Endothelial cell of hepatic sinusoid (primary cell): Measurements from ENCODE around the gene DHRS7B.
"Not testable (repeated sequence)": the region's sequence is repeated elsewhere in the genome, so short reads cannot be mapped to it uniquely, and the experiment has no call there.

ENCODE experiments used
- in situ Hi-C: cut with HindIII; loops from 2 replicates; pipeline ENCODE4 v1.10.0; 2017; ENCODE audit warnings: low sequenced_read_pairs

DHRS7B gene

DNA sequence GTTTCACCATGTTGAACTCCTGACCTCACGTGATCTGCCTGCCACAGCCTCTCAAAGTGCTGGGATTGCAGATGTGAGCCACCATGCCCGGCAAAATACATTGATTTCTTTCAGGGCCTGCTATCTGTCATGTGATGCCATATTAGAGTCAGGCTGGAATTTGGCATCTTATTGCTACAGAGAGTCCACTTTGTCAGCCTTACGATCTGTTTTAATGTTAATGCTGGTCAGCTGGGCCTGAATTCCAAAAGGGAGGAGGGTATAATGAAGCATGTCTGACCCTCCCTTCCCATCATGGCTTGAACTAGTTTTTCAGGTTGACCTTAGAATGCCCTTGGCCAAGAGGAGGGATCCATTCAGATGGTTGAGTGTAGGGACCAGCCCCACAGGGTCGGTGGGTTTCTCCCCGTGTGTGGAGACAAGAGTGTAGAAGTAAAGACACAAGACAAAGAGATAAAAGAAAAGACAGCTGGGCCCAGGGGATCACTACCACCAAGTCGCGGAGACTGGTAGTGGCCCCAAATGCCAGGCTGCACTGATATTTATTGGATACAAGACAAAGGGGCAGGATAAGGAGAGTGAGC lies 19.6 kb upstream of the DHRS7B start:
- in situ Hi-C loops = not testable (repeated sequence)

DNA sequence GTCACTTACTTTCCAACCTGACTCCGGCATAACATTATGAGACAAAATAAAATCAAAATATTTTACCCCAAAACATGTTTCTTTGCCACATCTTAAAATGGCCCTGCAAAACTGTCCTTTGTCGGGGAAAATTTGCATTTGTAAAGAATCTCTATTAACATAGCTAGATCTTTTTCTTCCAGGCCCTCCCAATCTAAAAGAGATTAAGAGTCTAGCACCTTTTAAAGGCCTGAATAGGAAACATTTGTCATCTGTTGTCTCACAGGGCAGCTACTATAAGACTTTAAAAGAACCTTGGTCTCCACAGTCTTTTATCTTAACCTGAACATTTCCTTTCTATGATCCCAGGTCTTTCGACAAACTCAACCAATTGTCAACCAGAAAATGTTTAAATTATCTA lies 18.1 kb upstream of the DHRS7B start:
- in situ Hi-C loops = no loop called here

DNA sequence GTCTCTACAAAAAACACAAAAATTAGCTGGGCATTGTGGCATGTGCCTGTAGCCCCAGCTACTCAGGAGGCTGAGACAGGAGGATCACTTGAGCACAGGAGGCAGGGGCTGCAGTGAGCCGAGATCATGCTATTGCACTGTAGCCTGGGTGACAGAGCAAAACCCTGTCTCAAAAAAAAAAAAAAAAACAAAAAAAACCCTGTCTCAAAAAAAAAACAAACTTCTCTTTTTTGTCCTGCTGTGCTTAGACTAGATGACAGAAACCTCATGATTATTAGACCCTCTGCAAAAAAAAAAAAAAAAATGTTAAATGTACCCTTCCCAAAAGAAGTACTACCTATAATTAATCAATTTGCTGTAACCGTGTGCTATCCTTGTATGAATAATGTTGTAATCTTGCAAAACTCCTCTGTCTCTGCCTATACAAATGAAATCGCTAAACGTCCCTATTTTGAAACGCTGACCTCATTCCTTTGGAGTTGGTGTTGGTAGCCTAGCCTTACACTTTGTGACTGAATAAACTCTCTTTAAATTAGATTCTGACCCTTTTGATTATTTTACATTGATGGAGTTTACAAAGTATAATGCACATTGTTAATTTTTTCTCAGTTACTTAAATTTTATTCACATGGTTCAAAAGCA lies 13.6 kb upstream of the DHRS7B start:
- in situ Hi-C loops = no loop called here

DNA sequence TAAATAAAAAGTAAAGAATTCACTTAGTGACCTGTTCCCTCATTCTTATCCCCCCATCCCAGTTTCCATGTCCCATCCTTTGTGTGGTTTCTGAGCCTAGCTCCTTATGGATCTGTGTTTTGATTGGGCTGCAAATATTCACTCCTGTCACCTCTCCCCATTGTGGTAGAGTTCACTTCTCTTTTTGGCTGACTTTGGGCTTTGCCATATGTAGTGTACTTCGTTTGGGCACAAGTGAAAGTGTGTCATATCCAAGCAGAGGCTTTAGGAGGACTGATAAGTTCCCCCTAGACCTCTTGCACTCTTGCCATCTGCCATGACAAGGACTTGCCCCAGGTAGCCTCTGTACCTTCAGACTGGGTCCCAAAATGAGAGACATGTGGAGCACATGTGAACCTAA lies 13.0 kb upstream of the DHRS7B start:
- in situ Hi-C loops = no loop called here

DNA sequence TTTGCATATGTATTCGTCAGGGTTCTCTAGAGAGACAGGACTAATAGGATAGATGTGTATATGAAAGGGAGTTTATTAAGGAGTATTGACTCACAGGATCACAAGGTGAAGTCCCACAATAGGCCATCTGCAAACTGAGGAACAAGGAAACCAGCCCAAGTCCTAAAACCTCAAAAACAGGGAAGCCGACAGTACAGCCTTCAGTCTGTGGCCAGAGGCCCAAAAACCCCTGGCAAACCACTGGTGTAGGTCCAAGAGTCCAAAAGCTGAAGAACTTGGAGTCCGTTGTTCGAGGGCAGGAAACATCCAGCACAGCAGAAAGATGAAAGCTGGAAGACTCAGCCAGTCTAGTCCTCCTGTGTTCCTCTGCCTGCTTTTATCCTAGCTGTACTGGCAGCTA lies 12.0 kb upstream of the DHRS7B start:
- in situ Hi-C loops = not testable (repeated sequence)

DNA sequence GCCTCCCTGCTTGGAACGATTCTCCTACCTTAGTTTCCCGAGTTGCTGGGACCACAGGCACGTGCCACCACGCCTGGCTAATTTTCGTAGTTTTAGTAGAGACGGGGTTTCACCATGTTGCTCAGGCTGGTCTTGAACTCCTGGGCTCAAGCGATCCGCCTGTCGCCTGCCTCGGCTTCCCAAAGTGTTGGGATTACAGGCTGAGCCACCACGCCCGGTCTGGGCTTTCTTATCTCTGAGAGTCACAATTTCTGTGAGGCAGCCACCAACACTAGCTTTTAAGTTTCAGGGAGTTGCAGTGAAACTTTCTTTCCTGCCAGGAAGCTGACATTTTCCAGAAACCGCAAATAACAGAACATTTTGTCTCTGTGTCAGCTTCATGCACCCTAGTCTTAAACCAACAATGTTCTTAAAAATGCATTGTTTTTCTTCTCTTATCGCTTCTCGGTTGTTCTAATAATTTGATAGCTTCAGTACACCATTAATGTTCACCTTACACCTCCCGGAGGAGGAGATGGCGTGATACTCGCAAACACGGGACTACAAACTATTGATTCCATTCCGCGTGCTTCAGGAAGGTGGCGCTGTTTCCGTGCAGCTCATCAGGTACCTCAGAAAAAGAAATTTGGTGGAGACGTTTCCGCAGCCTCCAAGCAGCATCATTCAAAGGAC lies 7.4 kb upstream of the DHRS7B start:
- in situ Hi-C loops = no loop called here

DNA sequence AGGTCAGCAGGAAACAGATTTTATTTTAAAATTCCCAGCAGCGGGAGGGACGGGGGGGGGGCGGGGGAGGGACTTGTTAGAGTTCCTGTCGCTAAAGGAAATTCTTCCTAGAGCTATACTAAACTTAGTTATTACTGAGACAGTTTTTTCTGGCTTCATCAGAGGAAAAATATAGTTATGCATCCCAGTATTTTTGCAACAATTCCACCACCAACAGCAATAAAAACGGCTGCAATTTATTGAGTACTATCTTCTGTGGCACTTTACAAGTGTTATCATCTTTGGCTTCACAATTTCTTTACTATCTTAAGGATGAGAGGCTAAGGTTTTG lies 6.9 kb upstream of the DHRS7B start:
- in situ Hi-C loops = no loop called here

DNA sequence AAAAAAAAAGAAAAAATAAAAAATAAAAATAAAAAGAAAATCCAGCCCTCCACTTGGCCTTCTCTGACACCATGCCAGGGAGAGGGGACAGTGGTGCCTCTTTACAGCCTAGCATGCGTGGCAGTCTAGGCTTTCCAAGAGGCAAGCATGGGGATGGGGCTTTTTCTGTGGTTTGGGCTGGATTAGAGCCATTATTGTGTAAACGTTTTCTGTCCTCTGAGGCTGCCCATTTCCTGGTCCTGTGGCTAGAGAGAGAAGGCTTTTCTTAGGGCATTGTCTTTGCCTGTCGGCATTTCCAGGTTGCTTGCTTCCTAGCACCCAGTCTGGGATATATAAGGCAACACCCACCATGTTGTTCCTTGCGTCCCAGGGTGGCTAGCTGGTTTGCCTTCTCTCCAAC lies 2.7 kb upstream of the DHRS7B start:
- in situ Hi-C loops = no loop called here

DNA sequence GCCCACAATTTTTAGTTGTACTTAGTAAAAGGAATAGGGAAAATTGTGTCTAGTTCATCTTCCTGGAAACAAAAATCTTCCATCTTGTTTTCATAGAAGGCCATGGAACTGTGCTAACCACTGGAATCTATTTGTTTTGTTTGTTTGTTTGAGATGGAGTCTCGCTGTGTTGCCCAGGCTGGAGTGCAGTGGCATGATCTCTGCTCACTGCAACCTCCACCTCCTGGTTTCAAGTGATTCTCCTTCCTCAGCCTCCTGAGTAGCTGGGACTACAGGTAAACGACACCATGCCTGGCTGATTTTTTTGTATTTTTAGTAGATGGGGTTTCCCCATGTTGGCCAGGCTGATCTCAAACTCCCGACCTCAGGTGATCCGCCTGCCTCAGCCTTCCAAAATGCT lies 2.2 kb upstream of the DHRS7B start:
- in situ Hi-C loops = not testable (repeated sequence)

DNA sequence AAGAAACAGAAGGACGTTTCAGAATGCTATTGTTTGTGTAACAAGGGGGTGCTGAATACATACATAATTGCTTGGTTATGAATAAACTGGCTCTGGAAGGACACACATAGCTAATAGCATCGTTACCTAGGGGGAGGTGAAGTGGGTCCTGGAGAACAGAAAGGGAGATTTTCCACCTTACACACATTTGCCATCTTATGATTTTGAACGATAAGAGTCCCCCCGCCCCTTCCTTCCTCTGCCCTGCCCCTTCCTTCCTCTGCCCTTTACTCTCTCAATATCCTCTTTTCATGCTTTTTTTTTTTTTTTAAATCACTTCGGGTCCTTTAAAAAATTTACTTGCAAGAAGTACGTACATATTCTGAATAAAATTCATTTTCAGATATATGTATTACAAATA lies 902 bp upstream of the DHRS7B start:
- in situ Hi-C loops = no loop called here

DNA sequence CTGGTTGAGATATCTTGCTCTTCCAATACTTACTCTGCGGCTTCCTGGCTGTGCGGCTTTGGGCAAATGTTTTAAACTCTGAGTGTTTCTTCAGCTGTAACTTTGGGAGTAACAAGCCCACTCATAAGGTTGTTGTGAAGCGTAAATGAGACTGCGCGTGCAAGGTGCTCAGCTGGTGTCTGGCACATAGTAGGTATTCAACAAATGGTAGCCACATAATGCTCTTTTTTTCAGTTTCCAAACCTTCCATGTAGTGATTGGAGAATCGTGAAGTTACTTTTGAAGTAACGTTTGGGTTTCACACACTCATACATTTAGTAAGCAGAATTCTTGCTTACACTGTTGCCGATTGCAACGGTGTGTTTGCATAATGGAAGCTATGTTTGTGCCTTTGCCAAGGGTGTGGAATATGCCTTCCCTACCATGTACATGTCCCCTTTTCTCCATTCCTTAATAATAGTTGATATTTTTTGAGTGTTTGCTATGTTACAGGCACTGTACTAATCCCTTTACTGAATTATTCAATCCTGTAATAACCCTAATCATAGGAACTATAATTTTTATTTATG lies 829 bp downstream of the DHRS7B start:
- in situ Hi-C loops = no loop called here

DNA sequence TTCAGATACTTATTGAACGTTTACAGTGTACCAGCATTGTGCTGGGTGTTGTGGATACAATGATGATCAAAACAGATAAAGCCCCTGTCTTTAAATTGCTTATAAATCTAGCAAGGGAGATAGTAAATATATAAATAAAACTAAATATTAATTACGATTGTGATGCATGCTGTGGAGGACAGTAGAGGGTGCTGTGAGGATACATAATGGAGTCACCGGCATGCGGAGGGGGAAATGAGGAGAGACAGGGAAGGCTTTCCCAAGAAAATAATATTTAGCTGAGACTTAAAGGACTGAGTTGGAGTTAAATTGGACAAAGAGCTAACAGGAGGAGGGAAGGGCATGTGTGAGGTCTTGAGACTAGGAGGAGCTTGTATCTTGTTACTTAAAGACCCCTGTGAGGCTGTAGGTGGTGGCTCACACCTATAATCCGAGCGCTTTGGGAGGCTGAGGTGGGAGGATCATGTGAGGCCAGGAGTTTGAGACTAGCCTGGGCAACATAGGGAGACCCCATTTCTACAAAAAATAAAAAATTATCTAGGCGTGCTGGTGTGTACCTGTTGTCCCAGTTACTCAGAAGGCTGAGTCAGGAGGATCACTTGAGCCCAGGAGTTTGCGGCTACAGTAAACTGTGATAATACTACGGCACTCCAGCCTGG lies 2.4 kb downstream of the DHRS7B start:
- in situ Hi-C loops = no loop called here

DNA sequence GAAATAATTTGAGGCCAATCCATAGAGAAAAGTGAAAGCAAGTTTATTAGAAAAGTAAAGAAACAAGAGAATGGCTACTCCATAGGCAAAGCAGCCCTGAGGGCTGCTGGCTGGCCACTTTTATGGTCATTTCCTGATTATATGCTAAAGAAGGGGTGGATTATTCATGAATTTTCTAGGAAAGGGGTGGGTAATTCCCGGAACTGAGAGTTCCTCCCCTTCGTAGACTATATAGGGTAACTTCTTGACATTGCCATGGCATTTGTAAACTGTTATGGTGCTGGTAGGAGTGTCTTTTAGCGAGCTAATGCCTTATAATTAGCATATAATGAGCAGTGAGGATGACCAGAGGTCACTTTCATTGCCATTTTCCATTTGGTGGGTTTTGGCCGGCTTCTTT lies 4.4 kb downstream of the DHRS7B start:
- in situ Hi-C loops = loop anchor here (5.0 kb wide), 2 partner anchors 69 to 81 kb away; partner anchors contain the start of gene TMEM11

DNA sequence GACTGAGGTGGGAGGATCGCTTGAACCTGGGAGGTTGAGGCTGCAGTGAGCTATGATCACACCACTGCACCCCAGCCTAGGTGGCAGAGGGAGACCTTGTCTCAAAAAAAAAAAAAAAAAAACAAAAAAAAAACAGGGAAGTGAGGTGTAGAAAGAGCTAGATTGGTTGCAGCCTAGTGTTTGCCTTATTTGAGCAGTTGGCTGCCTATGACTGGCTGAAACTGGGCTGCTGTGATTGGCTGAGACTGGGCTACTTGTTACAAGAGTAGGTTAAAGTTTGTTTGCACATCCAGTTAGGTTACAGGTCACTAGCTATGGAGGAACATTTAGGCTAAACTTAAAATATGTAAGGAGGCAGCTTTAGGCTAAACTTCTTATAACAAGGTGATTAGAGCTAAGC lies 5.7 kb downstream of the DHRS7B start:
- in situ Hi-C loops = loop anchor here (5.0 kb wide), 2 partner anchors 70 to 80 kb away; partner anchors contain the start of gene TMEM11

DNA sequence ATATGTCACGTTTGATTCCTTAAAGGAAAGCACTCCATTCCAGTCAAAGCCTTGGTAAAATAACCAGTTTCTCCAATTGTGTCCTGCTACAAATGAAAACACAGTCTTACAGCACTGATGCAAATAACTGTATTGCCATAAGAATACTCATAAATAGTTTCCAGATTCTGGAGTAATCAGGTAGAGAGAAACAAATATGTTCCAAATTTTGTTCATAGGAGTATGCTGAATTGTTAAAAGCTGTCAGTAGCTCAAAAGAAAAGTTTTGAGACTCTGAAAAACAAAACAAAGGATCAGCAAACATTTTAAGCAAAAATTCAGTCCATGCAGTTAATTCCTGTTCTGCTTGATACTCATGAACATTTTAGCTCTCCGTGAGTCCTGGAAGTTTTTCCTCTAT lies 7.8 kb downstream of the DHRS7B start:
- in situ Hi-C loops = loop anchor here (5.0 kb wide), 2 partner anchors 72 to 78 kb away; partner anchors contain the start of gene TMEM11

DNA sequence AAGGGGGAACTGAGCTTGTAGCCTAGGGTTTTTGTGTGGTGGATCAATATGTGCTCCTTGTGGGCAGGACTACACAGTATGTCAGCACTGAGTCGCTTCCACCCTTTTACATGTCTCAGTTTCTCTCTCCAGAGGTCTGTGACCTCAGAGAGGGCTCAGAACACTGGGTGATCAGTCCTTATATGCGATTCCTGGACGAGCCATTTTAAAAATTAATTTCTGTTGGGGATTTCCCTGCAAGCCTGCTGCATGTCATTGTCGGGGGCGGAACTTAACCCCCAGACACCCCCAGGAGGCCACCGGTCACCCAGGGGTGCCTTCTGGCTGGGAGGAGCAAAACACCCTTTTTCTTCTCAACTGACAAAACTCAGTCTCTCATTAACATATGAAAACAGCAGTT lies 14.1 kb downstream of the DHRS7B start:
- in situ Hi-C loops = no loop called here

DNA sequence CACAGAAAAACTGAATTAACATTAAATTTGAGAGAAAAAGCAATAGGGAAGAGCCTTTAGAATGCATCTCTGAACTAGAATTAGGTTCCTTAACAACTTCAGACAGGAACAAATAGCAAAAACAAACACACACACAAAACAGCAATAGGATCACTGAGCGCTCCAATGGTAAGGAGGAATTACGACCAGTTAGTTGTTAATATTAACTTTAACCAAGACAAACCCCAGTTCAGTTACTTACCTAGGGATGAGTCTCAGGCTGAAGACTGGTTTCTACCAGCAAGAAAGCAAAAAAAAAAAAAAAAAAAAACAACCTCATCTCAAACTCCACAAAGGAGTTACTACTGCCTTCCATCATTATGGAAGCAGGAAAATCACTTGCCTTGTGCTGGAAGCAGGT lies 14.6 kb downstream of the DHRS7B start:
- in situ Hi-C loops = no loop called here

DNA sequence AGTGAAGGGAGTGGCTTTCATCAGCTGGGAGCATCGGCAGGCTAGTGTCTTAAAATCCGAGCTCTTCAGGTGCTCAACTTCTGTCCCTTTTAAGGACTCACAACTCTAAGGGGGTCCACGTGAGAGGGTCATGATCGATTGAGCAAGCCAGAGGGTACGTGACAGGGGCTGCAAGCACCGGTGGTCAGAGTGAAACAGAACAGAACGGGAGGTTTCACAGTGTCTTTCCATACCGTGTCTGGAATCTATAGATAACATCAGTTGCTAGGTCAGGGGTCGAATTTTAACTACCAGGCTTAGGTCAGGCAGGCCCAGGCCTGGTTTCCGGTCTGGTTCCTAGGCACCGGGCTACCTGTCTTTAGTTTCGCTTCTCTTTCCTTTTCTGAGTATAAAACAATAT lies 15.3 kb downstream of the DHRS7B start:
- in situ Hi-C loops = not testable (repeated sequence)

DNA sequence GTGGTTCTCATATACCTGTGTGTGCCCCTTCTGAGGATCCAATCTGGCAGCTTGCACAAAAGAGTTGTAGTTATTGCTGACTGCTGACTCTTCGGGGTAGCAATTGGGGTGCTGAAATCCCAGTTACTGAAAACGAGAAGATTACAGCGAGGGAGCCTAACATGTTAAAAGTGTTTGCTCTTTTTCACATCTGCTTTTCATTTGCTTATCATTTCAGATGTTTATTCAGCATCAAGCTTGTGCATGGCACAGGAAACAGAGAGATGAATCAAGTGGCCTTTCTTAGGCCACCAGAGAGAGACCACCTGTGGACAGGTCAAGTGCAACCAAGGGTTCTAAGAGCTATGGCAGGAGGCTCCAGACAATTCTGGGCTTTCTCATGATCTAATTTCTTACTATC lies 16.9 kb downstream of the DHRS7B start:
- in situ Hi-C loops = no loop called here

DNA sequence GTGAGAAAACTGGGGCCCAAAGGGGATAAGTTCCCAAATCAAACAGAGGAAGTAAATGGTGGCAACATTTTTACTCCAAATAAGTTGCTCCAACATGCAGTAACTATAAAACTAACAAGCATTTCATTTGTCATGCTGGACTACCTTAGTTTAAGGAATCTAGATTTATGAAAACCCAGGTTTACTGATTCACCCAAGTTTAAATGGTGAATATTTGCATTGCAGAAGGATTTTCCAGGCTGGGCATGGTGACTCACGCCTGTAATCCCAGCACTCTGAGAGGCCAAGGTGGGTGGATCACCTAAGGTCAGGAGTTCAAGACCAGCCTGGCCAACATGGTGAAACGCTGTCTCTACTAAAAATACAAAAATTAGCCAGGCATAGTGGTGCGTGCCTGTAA lies 17.5 kb downstream of the DHRS7B start:
- in situ Hi-C loops = not testable (repeated sequence)

DNA sequence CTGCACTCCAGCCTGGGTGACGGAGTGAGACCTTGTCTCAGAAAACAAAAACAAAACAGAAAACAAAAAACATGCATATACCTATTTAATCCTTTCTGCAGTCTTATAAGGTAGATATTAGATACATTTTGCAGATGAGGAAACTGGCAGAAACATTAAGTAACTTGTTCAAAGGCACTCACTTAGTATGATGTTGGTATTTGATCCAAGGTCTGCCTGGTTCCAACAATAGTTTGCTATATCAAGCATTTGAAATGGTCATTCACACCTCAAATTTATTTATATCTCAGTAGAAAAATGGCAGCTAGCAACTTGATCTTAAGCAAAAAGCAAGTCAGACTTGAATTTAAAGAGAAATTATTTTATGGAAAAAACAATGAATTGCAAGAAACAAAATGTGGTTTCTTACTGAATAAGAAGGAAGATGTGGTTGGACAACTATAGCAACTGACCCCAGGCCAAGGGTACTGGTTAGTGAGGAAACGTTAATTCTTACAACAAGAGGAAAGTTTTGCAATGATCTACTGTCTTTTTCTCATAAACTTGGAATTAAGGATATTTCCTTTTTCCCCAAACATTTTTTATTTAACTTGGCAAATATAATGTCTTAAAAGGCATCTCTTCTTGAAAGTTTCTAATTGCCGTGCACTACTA lies 19.7 kb downstream of the DHRS7B start:
- in situ Hi-C loops = no loop called here
